ENCODE data around the gene ZFHX2. TPM values are rescaled to one million over a fixed set of nuclear protein-coding genes. Genes with fewer than 3 reads are reported as not detected.

The ZFHX2 gene
- total RNA-seq, 1 donor from 2014 or later: 16.4 TPM

DNA sequence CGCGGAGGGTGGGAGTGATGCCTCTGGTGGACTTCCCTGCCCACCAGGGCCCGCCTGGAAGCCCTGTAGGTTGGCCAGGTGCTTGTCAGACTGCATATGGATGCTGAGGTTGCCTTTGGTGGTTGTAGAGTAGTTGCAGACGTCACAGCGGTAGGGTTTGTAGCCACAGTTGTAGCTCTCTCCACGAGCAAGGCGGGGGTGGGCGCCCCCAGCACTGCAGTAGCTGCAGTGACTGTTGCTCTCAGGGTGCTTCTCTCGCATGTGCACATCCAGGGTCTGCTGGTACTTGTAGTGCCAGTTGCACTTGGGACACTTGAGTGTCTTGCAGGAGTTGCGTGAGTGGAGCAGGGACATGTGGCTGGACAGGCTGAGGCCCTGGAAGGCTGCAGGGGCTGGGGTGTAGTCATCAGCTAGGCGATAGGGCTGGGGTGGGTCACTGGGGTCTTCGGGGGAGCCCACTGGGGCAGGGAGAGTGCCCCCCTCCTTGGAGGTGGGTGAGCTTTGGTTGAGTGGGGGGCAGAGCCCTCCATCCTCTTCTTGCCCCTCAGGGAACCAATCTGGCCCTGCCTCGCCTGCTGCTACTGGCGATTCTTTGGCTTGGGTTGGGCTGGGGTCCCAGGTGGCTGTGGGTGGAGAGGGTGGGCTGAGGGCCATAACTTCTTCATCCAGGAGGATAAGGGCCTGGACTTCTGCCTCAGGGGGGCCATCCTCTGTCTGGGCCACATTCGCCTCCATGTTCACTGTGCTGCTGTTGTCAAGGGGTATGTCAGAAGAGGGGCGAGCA, 17.7 kb downstream of the ZFHX2 start:
- TF ChIP-seq, protein P1, sequence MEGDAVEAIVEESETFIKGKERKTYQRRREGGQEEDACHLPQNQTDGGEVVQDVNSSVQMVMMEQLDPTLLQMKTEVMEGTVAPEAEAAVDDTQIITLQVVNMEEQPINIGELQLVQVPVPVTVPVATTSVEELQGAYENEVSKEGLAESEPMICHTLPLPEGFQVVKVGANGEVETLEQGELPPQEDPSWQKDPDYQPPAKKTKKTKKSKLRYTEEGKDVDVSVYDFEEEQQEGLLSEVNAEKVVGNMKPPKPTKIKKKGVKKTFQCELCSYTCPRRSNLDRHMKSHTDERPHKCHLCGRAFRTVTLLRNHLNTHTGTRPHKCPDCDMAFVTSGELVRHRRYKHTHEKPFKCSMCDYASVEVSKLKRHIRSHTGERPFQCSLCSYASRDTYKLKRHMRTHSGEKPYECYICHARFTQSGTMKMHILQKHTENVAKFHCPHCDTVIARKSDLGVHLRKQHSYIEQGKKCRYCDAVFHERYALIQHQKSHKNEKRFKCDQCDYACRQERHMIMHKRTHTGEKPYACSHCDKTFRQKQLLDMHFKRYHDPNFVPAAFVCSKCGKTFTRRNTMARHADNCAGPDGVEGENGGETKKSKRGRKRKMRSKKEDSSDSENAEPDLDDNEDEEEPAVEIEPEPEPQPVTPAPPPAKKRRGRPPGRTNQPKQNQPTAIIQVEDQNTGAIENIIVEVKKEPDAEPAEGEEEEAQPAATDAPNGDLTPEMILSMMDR (IDR thresholded peaks at IDR 0.05; ENCODE audit: unreplicated experiment): no peak
- Mint-ChIP-seq H3K36me3 (ENCODE audit: insufficient read depth) (peaks cover 5% of the 10 kb centered on the region), H3K4me3 (ENCODE audit: low read depth) (no peak overlapping the region), H3K27ac (no peak overlapping the region), H3K4me1 (ENCODE audit: low read depth) (peaks cover 26% of the 10 kb centered on the region), H3K9me3 (ENCODE audit: low read depth) (no peaks in the 10 kb centered on the region), H3K27me3 (no peaks in the 10 kb centered on the region)
- no peak for DNase-seq (ENCODE audit: low spot score, unreplicated experiment)

DNA sequence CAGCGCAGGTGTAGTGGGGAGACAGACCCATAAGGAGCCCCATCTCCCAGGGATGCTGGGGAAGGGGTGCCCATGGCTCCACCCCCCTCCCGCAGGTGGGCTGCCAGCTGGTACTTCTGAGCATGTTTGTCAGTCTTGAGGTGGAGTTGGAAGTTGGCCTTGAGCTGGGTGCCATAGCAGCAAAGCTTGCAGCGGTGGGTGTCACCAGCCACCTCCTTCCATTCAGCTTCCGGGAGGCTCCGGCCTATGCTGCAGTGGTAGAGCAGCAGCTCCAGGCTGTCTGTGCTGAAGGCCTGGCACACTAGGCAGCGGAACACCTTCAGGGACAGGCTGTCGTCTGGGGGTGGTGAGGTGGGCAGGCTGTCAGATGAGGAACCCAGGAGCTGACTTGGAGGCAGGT, 18.9 kb downstream of the ZFHX2 start:
- TF ChIP-seq, protein P1 (IDR thresholded peaks at IDR 0.05; ENCODE audit: unreplicated experiment): no peak
- DNase-seq (ENCODE audit: low spot score, unreplicated experiment): no peak
- Mint-ChIP-seq H3K27me3 (no peaks in the 10 kb centered on the region), H3K27ac (no peak overlapping the region), H3K36me3 (ENCODE audit: insufficient read depth) (peaks cover 5% of the 10 kb centered on the region), H3K4me3 (ENCODE audit: low read depth) (no peak overlapping the region), H3K9me3 (ENCODE audit: low read depth) (no peaks in the 10 kb centered on the region), H3K4me1 (ENCODE audit: low read depth) (peaks cover 20% of the 10 kb centered on the region)

DNA sequence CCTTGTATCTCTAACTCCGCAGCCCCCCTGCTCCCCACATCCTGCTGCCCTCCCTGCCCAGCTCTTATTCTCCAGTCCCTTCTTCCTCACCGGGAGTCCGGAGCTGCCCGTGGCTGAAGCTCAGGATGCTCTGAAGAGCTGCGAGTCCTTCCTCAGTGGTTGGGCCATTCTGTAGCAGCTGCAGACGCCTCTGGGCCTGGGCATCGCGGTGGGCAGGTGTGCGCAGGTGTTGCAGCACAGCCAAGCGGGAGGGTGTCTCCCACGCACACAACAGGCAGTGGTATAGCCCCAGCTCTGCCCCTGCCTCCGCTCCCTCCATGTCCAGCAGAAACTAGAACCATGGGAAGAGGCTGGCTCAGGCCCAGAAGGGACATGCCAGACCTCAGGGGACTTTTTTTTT, 20.2 kb downstream of the ZFHX2 start:
- Mint-ChIP-seq H3K27ac (peak overlapping the region; percentile 4), H3K4me1 (ENCODE audit: low read depth) (peaks cover 20% of the 10 kb centered on the region), H3K36me3 (ENCODE audit: insufficient read depth) (peaks cover 8% of the 10 kb centered on the region), H3K27me3 (no peaks in the 10 kb centered on the region), H3K9me3 (ENCODE audit: low read depth) (no peaks in the 10 kb centered on the region), H3K4me3 (ENCODE audit: low read depth) (no peak overlapping the region)
- TF ChIP-seq, protein P1 (IDR thresholded peaks at IDR 0.05; ENCODE audit: unreplicated experiment): no peak
- DNase-seq (ENCODE audit: low spot score, unreplicated experiment): no peak

DNA sequence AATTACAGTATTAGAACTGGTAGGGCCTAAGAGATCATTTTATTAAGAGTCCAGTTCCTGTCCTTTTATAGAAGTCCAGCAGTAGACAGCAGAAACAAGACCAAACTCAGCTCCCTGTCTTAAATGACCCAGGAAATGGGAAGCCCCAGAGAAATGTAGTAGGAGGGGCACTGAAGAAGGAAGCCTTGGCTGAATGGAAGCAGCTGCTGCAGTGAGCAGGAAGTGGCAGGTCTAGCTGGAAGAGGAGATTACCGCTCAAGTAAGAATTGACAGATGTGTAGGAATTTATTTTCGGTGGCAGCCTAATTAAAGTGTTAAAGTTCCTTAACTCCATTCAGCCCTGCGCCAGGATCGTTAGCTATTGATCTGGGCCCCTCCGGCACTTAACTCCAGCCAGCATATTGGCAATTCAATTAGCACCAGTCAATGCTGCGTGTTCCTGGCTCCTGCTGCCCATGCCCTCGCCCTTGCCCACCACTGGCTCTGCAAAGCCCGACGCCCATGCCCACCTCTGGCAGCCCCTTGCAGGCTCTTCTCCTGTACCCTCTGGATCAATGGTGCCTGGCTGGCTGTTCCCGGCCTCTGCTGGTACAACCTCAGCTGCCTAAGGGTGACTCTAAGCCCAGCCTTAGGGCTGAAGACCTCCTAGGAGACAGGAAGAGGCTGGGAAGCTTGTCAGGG, 21.1 kb downstream of the ZFHX2 start:
- H3K27me3 Mint-ChIP-seq: no peaks in the 10 kb centered on the region
- H3K4me3 Mint-ChIP-seq (ENCODE audit: low read depth): no peak overlapping the region
- peaks cover 7% of the 10 kb centered on the region for H3K36me3 Mint-ChIP-seq (ENCODE audit: insufficient read depth)
- TF ChIP-seq, protein P1 (IDR thresholded peaks at IDR 0.05; ENCODE audit: unreplicated experiment): no peak
- peaks cover 20% of the 10 kb centered on the region for H3K4me1 Mint-ChIP-seq (ENCODE audit: low read depth)
- H3K9me3 Mint-ChIP-seq (ENCODE audit: low read depth): no peaks in the 10 kb centered on the region
- no peak for DNase-seq (ENCODE audit: low spot score, unreplicated experiment)
- H3K27ac Mint-ChIP-seq: no peak overlapping the region

DNA sequence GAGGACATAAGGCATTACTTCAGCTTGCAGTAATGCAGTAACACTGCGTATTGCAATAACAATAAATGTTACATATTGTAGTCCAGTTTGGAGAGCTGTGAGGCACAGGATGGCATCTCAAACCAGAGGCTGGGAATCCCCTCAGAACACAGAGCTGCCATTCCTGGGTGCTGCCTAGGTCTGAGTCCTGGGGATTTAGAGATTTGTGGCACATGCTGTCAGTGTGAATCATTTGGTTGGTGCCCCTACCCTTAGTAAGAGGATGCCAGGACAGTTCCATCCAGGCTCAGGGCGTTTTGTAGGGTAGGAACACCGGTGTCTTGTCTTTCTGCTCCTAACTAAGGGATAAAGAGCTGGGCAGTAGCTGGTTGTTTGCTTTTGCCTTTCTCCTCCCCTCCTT, 22.5 kb downstream of the ZFHX2 start:
- TF ChIP-seq, protein P1 (IDR thresholded peaks at IDR 0.05; ENCODE audit: unreplicated experiment): no peak
- DNase-seq (ENCODE audit: low spot score, unreplicated experiment): no peak
- Mint-ChIP-seq H3K9me3 (ENCODE audit: low read depth) (no peaks in the 10 kb centered on the region), H3K36me3 (ENCODE audit: insufficient read depth) (peaks cover 7% of the 10 kb centered on the region), H3K4me3 (ENCODE audit: low read depth) (no peak overlapping the region), H3K27ac (no peak overlapping the region), H3K4me1 (ENCODE audit: low read depth) (peaks cover 20% of the 10 kb centered on the region), H3K27me3 (no peaks in the 10 kb centered on the region)

Measured in progenitor cell of endocrine pancreas (in vitro differentiated cells).